ENCODE data around the gene VWA2. TPM values are rescaled to one million over a fixed set of nuclear protein-coding genes. Genes with fewer than 3 reads are reported as not detected.

The VWA2 gene
- total RNA-seq, 4 donors from 2014 or later = 0.09 to 1.4 (median 0.48) TPM; not detected in 1

- TF ChIP-seq CTCF (IDR thresholded peaks at IDR 0.05) = no peak
- no peak for DNase-seq (ENCODE audit: low spot score)
- no peak for ATAC-seq (ENCODE audit: low FRiP score)
These were observed 34.9 kb downstream of the VWA2 start for GRCh38 chr10:114273910-114274309.

- ATAC-seq (ENCODE audit: low FRiP score) (no peak), DNase-seq (ENCODE audit: low spot score) (no peak)
- no peak for TF ChIP-seq CTCF (IDR thresholded peaks at IDR 0.05)
These were observed 35.8 kb downstream of the VWA2 start for GRCh38 chr10:114274616-114275453.

GRCh38 chr10:114276066-114276465, 37.0 kb downstream of the VWA2 start:
- TF ChIP-seq CTCF (IDR thresholded peaks at IDR 0.05) = no peak
- DNase-seq (ENCODE audit: low spot score) = no peak
- ATAC-seq (ENCODE audit: low FRiP score) = no peak

- ATAC-seq (ENCODE audit: low FRiP score) = no peak
- no peak for DNase-seq (ENCODE audit: low spot score)
- no peak for TF ChIP-seq CTCF (IDR thresholded peaks at IDR 0.05)
These were observed 37.6 kb downstream of the VWA2 start for GRCh38 chr10:114276671-114277070.

DNA sequence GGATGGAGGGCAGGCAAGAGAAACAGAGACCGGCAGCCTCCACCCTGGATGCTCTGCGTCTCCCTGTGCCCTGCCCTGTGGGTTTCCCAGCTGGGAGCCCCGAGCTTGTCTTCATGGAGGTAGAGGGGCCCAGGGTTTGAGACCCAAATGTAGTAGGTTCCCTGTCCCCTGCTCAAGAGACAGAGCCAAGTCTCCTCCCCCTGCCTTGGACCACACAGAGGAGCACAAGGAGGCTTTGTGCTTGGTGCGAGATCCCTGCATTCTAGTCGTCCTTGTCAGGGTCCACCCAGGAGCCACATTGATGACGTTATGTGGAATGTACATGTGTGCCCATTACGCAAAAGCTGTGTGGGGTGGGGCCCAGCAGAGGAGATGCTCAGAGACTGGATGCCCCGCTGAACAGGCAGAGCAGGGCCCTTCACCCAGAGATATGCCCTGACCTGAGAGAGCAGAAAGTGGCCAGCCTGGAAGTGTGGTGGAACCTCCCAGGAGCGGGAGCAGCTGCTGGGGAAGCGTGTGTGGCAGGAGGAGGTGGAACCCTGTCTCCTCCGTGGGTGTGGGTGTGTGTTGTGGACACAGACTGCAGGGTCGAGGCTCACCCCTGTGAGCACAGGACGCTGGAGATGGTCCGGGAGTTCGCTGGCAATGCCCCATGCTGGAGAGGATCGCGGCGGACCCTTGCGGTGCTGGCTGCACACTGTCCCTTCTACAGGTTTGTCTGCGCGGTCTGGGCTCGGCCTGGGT, 39.3 kb downstream of the VWA2 start:
- DNase-seq (ENCODE audit: low spot score) (no peak), ATAC-seq (ENCODE audit: low FRiP score) (no peak)

DNA sequence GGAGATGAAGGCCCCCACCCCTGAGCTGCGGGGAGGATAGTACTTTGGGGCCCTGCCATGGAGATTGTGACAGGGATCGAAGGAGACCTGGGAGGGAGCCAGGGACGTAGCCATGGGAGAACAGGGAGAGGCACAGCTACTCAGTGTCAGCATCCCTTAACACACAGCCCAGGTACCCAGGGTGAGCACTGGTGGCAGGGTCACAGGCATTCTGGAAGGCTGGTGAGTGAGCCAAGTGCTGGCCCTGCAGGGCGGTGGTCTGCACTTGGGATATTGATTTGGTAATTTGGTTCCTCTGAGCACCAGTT, 39.8 kb downstream of the VWA2 start:
- DNase-seq (ENCODE audit: low spot score) (no peak), ATAC-seq (ENCODE audit: low FRiP score) (no peak)
- TF ChIP-seq CTCF (IDR thresholded peaks at IDR 0.05) = no peak

More for the DNA sequence above, 39.3 kb downstream of the VWA2 start:
- no peak for TF ChIP-seq CTCF (IDR thresholded peaks at IDR 0.05)
